Naive thymus-derived CD4-positive, alpha-beta T cell (primary cell): ENCODE data around the gene AP3B1. TPM values are rescaled to one million over a fixed set of nuclear protein-coding genes. Genes with fewer than 3 reads are reported as not detected.

Experiments
- ATAC-seq: fragments of 150-1000 bp; cut with Tn5 transposase; 2 replicates; pipeline ENCODE4 v1.10.0; 2021; ENCODE audit warnings: mild to moderate bottlenecking, moderate library complexity
- CTCF ChIA-PET: fragments of 350-600 bp; sonication (Branson Sonifier 250); formaldehyde crosslinking; loops from one replicate; lab custom pipeline; 2021; ENCODE audit warnings: antibody characterized with exemption; lab: Charles Lee
- POLR2A ChIA-PET: fragments of 350-600 bp; sonication (Branson Sonifier 250); formaldehyde crosslinking; loops from one replicate; lab custom pipeline; 2021; ENCODE audit warnings: antibody characterized with exemption, inconsistent platforms; lab: Charles Lee
- DNase-seq, 9 donors: peaks; one replicate each; pipeline versions ENCODE4 v3.0.0 to v3.0.0-alpha.2; 2020 to 2022; ENCODE audit warnings: mixed read lengths in 1 of 9
- H3K27ac ChIP-seq: one replicate; pipeline ENCODE4 v1.7.0; 2013; ENCODE audit warnings: mild to moderate bottlenecking, low read depth, low read length, moderate library complexity
- H3K27me3 ChIP-seq, 2 donors: one replicate each; pipeline ENCODE4 v1.7.0; 2013; ENCODE audit warnings: low read length in 2 of 2, mild to moderate bottlenecking in 2 of 2, moderate library complexity in 2 of 2; ENCODE audit not compliant: control insufficient read depth in 2 of 2, insufficient read depth in 2 of 2
- H3K36me3 ChIP-seq, 3 experiments: 1 replicate in 2 of 3; 2 replicates in 1 of 3; pipeline ENCODE4 v1.7.0; 2013; ENCODE audit warnings: low read length in 3 of 3, mild to moderate bottlenecking in 3 of 3, moderate library complexity in 1 of 3; ENCODE audit not compliant: insufficient read depth in 3 of 3, control insufficient read depth in 2 of 3
- H3K4me1 ChIP-seq, 2 donors: one replicate each; pipeline ENCODE4 v1.7.0; 2013; ENCODE audit warnings: low read length in 2 of 2, mild to moderate bottlenecking in 2 of 2, moderate library complexity in 1 of 2; ENCODE audit not compliant: control insufficient read depth in 2 of 2, insufficient read depth in 2 of 2
- H3K4me3 ChIP-seq: 2 replicates; pipeline ENCODE4 v1.7.0; 2013; ENCODE audit warnings: mild to moderate bottlenecking, low read length
- H3K9me3 ChIP-seq, 3 experiments: 1 replicate in 2 of 3; 2 replicates in 1 of 3; pipeline ENCODE4 v1.7.0; 2013; ENCODE audit warnings: low read length in 3 of 3; ENCODE audit not compliant: control insufficient read depth in 2 of 3
- H3K27ac Mint-ChIP-seq, 9 donors: one replicate each; pipeline ENCODE4 v1.8.0; 2020 to 2022; ENCODE audit warnings: mixed read lengths in 9 of 9, mild to moderate bottlenecking in 8 of 9, moderate library complexity in 5 of 9, inconsistent platforms in 2 of 9
- H3K27me3 Mint-ChIP-seq, 5 donors: one replicate each; pipeline ENCODE4 v1.8.0; 2021 to 2022; ENCODE audit warnings: mixed read lengths in 5 of 5, mild to moderate bottlenecking in 1 of 5
- H3K36me3 Mint-ChIP-seq, 5 donors: one replicate each; pipeline ENCODE4 v1.8.0; 2020 to 2022; ENCODE audit warnings: mixed read lengths in 5 of 5, mild to moderate bottlenecking in 3 of 5, inconsistent platforms in 1 of 5
- H3K4me1 Mint-ChIP-seq, 7 donors: one replicate each; pipeline ENCODE4 v1.8.0; 2020 to 2022; ENCODE audit warnings: mixed read lengths in 7 of 7, mild to moderate bottlenecking in 3 of 7, inconsistent platforms in 1 of 7
- H3K4me3 Mint-ChIP-seq, 10 donors: one replicate each; pipeline ENCODE4 v1.8.0; 2020 to 2022; ENCODE audit warnings: mild to moderate bottlenecking in 10 of 10, mixed read lengths in 10 of 10, moderate library complexity in 6 of 10, inconsistent platforms in 2 of 10
- H3K9me3 Mint-ChIP-seq, 11 donors: one replicate each; pipeline ENCODE4 v1.8.0; 2020 to 2022; ENCODE audit warnings: mixed read lengths in 11 of 11, mild to moderate bottlenecking in 4 of 11, inconsistent platforms in 1 of 11, moderate library complexity in 1 of 11
- intact Hi-C, 2 donors: fragments of 100-400 bp; cut with micrococcal nuclease; formaldehyde crosslinking; loops; one replicate each; pipeline ENCODE4 v1.15.1; 2023
- polyA plus RNA-seq, 2 donors: library from polyadenylated mRNA; unstranded; fragments of 300-500 nt; fragmentation: Illumina TruSeq; gene quantifications; one replicate each; pipeline ENCODE4 v1.2.3, GENCODE V29; 2021
- total RNA-seq, 6 experiments: library from RNA in 5 of 6; stranded (reverse) in 5 of 6; gene quantifications; 1 replicate in 5 of 6; 2 replicates in 1 of 6; pipeline ENCODE4 v1.2.3 and lab custom pipeline; 2021 to 2026

AP3B1 gene
- total and polyA plus RNA-seq, 7 experiments from 2014 or later: 28.3 to 45.0 (median 32.8) TPM

DNA sequence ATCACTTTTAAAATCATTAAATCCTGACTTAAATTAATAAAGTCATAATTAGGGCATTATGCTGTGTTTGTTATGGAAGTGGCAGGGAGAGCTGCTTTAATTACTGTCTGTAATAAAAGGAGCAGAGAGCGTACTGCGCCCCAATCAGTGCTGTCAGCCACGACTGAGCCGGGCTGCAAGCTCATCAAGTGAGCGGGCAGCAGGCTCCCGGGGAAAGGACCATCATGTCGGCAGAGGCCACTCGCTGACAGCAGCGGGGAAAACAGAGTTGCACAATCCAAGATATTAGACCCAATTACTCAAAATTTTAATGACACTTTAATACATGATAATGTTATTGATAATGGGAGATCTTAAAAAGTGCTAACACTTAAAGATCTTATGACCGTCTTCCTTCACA lies 181.6 kb downstream of the AP3B1 start:
- H3K36me3 Mint-ChIP-seq: peaks cover 9 to 55% (median 27%) of the 10 kb centered on the region in 5 donors
- no peaks in the 10 kb centered on the region for H3K9me3 Mint-ChIP-seq
- H3K27ac Mint-ChIP-seq: no peak overlapping the region
- ChIA-PET POLR2A (no interaction called here), CTCF (no interaction called here)
- no peaks in the 10 kb centered on the region for H3K27me3 ChIP-seq
- peaks cover 0 to 14% (median 0%) of the 10 kb centered on the region in 3 experiments for H3K36me3 ChIP-seq
- H3K4me1 Mint-ChIP-seq: no peaks in the 10 kb centered on the region
- DNase-seq (no peak), ATAC-seq (no peak)
- H3K27ac ChIP-seq: no peak overlapping the region
- H3K4me3 ChIP-seq: no peak overlapping the region
- H3K9me3 ChIP-seq: no peaks in the 10 kb centered on the region
- intact Hi-C loops: no loop called here
- no peaks in the 10 kb centered on the region for H3K4me1 ChIP-seq
- no peak overlapping the region for H3K4me3 Mint-ChIP-seq
- no peaks in the 10 kb centered on the region for H3K27me3 Mint-ChIP-seq

DNA sequence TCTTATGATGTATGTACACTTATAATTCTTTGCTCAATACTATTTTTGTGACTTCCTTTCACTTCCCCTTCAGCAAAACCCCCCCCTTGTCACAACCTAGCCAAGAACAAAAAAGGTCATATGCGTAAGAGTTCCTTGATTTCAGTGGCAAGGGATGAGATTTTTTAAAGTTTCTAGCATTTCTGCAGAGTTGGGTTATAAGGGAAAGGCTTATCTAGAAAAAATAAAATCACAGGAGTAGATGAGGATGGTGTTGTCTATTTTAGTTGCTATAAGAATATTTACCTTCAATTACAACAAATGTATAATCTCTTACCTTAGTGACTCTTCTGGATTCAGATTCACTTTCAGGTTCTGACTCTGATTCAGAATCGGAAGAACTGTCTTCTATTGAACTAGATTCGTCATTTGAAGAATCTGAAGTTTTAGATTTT lies 184.6 kb downstream of the AP3B1 start:
- intact Hi-C loops: no loop called here
- H3K4me3 Mint-ChIP-seq: no peak overlapping the region
- no peak overlapping the region for H3K4me3 ChIP-seq

DNA sequence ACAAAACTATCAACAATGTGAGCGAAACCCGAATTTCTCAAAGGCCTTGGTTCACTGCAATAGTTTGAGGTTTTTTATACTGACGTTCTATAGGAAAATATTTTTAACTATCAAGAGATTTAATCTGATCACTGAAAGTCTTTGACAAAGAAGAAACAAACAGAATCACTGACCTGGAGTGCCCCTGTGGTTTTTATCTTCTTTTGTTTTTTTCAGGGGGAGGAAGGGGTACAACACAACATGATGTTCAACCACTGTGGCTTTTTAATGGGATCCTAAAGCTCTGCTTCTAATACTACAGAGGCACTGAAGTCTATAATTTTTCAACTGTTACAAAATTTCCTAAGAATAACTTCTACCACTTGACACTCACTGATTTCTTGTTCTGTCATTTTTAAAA lies 185.9 kb downstream of the AP3B1 start:
- Histone ChIP-seq H3K4me1 (no peaks in the 10 kb centered on the region), H3K27ac (no peak overlapping the region), H3K4me3 (no peak overlapping the region), H3K9me3 (no peaks in the 10 kb centered on the region), H3K36me3 (peaks cover 0 to 5% (median 0%) of the 10 kb centered on the region in 3 experiments), H3K27me3 (no peaks in the 10 kb centered on the region)
- peaks cover 14 to 50% (median 25%) of the 10 kb centered on the region in 5 donors for H3K36me3 Mint-ChIP-seq
- intact Hi-C loops: no loop called here
- ChIA-PET CTCF (no interaction called here), POLR2A (no interaction called here)
- H3K9me3 Mint-ChIP-seq: no peaks in the 10 kb centered on the region
- no peak for DNase-seq
- peaks cover 0 to 9% (median 0%) of the 10 kb centered on the region in 7 donors for H3K4me1 Mint-ChIP-seq
- H3K4me3 Mint-ChIP-seq: no peak overlapping the region
- no peaks in the 10 kb centered on the region for H3K27me3 Mint-ChIP-seq
- no peak overlapping the region for H3K27ac Mint-ChIP-seq
- ATAC-seq: no peak

More for the DNA sequence above, 184.6 kb downstream of the AP3B1 start:
- ChIA-PET CTCF (no interaction called here), POLR2A (no interaction called here)
- H3K9me3 Mint-ChIP-seq: no peaks in the 10 kb centered on the region
- no peaks in the 10 kb centered on the region for H3K27me3 Mint-ChIP-seq
- ATAC-seq (no peak), DNase-seq (no peak)
- no peaks in the 10 kb centered on the region for H3K9me3 ChIP-seq
- no peaks in the 10 kb centered on the region for H3K4me1 ChIP-seq
- no peak overlapping the region for H3K27ac ChIP-seq
- no peaks in the 10 kb centered on the region for H3K27me3 ChIP-seq
- peaks cover 21 to 62% (median 36%) of the 10 kb centered on the region in 5 donors for H3K36me3 Mint-ChIP-seq
- H3K4me1 Mint-ChIP-seq: peaks cover 0 to 9% (median 0%) of the 10 kb centered on the region in 7 donors
- peaks cover 0 to 7% (median 0%) of the 10 kb centered on the region in 3 experiments for H3K36me3 ChIP-seq
- no peak overlapping the region for H3K27ac Mint-ChIP-seq

DNA sequence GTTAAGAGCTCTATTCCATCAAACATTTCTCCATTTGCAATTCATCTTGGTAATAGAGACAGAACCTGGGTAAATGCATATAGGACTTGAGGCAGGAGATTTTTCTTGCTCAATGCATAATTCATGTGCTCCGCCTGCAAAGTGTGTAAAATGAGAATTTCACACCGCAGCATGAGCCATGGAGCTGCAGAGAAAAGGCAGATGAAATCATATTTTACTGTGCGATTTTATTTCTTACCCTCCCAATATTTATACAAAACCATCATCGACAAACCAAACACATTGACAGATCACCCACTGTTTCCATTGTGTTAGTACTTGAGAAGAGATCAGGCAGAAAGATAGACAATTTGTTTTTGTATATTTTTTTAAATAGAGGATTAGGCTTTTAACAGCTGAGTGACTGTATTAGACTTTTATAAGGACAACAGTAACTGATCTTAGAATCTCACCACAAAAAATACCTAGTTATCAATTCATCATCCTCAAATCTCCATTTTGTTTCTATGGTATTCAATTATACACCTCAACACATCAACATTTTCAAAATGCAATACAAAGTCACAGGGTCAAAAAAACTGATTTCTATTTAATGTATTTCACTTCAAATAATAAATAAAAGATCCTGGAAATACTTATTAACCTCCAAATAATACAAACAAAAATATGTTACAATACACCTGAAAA lies 191.1 kb downstream of the AP3B1 start:
- ATAC-seq (no peak), DNase-seq (no peak)
- peaks cover 0 to 2% (median 0%) of the 10 kb centered on the region in 11 donors for H3K9me3 Mint-ChIP-seq
- peaks cover 0 to 9% (median 0%) of the 10 kb centered on the region in 7 donors for H3K4me1 Mint-ChIP-seq
- POLR2A ChIA-PET: no interaction called here
- H3K36me3 Mint-ChIP-seq: peaks cover 22 to 61% (median 46%) of the 10 kb centered on the region in 5 donors
- Histone ChIP-seq H3K4me3 (no peak overlapping the region), H3K4me1 (no peaks in the 10 kb centered on the region), H3K36me3 (peaks cover 0 to 21% (median 0%) of the 10 kb centered on the region in 3 experiments), H3K9me3 (no peaks in the 10 kb centered on the region), H3K27me3 (no peaks in the 10 kb centered on the region), H3K27ac (no peak overlapping the region)
- intact Hi-C loops: no loop called here
- H3K4me3 Mint-ChIP-seq: no peak overlapping the region
- no peak overlapping the region for H3K27ac Mint-ChIP-seq
- CTCF ChIA-PET: interaction anchor here (0.6 kb wide), 1 partner anchor 59 kb away, joined by 3 read pairs; no protein-coding TSS in a partner anchor
- no peaks in the 10 kb centered on the region for H3K27me3 Mint-ChIP-seq

DNA sequence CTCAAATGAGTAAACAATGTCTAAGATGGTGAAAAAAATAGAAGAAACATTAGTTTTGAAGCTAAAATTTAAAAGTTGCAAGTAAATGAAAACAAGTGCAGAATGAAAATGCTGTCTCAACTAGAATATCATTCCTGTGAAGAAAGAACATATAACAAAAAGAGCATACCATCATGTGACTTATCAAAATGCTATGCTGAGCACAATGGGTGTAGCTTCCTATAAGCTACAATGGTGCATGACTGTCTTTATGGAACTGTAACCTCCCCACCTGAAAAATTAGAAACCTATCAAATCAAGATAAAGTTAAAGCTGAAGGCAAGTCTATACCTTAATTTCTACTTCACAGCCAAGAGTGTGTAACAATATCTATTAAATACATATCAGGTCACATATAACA lies 192.0 kb downstream of the AP3B1 start:
- no peaks in the 10 kb centered on the region for H3K27me3 Mint-ChIP-seq
- ChIA-PET POLR2A (no interaction called here), CTCF (no interaction called here)
- Histone ChIP-seq H3K9me3 (no peaks in the 10 kb centered on the region), H3K27me3 (no peaks in the 10 kb centered on the region), H3K4me1 (no peaks in the 10 kb centered on the region), H3K36me3 (peaks cover 0 to 21% (median 0%) of the 10 kb centered on the region in 3 experiments), H3K27ac (no peak overlapping the region), H3K4me3 (no peak overlapping the region)
- H3K9me3 Mint-ChIP-seq: peaks cover 0 to 2% (median 0%) of the 10 kb centered on the region in 11 donors
- H3K36me3 Mint-ChIP-seq: peaks cover 22 to 55% (median 44%) of the 10 kb centered on the region in 5 donors
- peaks cover 0 to 9% (median 0%) of the 10 kb centered on the region in 7 donors for H3K4me1 Mint-ChIP-seq
- H3K4me3 Mint-ChIP-seq: no peak overlapping the region
- H3K27ac Mint-ChIP-seq: no peak overlapping the region
- ATAC-seq (no peak), DNase-seq (no peak)
- intact Hi-C loops: no loop called here

DNA sequence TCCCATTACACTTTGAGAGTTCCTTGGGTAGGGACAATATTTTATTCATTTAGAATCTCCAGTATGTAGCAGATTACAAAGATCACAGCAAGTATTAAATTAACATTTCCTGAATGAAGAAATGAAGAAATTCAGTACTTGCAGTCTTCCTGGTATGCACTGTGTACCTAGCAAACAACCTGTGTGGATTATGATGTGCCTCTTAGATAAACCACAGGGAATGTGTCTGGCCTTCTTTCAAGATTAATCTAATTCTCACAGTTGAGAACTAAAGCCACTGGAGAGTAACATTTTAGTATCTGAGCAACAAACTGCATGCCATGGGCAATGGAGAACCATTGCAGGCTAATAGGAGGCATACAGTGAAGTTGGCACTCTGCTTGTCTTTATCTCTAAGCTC lies 199.4 kb downstream of the AP3B1 start:
- no peaks in the 10 kb centered on the region for H3K4me1 ChIP-seq
- ChIA-PET POLR2A (no interaction called here), CTCF (no interaction called here)
- no peak overlapping the region for H3K4me3 ChIP-seq
- Mint-ChIP-seq H3K36me3 (peaks cover 13 to 69% (median 55%) of the 10 kb centered on the region in 5 donors), H3K4me1 (no peaks in the 10 kb centered on the region), H3K27me3 (no peaks in the 10 kb centered on the region), H3K9me3 (peaks cover 0 to 2% (median 0%) of the 10 kb centered on the region in 11 donors), H3K4me3 (no peak overlapping the region), H3K27ac (no peak overlapping the region)
- intact Hi-C loops: no loop called here
- H3K36me3 ChIP-seq: peaks cover 0 to 24% (median 0%) of the 10 kb centered on the region in 3 experiments
- no peaks in the 10 kb centered on the region for H3K9me3 ChIP-seq
- ATAC-seq (no peak), DNase-seq (no peak)
- H3K27me3 ChIP-seq: no peaks in the 10 kb centered on the region
- H3K27ac ChIP-seq: no peak overlapping the region
